Measurements from ENCODE around the gene GAB2.

Gene GAB2

DNA sequence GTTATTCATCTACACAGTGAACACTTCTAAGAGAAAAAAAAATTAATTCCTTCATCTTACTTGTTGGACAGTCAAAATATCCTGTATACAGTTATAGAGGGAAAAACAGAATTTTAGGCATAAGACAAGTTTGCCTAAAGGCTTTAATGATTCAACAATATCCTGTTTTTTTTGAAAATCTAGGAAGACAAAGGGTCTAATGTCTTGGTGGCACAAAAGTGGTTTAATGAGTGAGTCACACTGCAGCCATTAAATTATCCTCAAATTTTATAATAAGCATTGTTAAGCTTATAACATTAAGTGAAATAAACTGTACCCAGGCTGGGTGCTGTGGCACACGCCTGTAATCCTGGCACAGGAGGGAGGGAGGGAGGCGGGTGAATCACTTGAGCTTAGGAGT is 72.9 kb downstream of the GAB2 start:
- TF ChIP-seq SIN3A (IDR thresholded peaks at IDR 0.05; ENCODE audit: borderline replicate concordance, insufficient read depth, low read length), result no peak
- no peak for TF ChIP-seq TAF1 (IDR thresholded peaks at IDR 0.05; ENCODE audit: borderline replicate concordance, insufficient read depth, low read length)

DNA sequence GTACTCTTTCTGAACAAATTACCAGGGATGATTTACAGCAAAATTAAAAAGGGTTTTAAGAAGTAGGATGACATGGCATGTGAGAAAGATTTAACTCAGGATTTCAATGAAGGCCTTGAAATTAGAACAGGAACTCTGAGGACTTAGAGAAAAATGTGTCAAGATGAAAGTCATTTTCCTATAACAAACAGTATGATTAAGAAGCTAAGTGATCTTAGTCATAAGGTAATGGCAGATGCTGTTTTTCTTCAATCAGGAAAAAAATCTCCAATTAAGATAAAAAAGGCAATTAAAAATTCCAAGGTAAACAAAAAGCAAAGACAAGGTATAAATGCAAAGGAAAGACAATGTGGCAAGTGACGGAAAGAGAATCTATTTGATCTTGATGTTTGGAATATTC is 73.5 kb downstream of the GAB2 start:
- TF ChIP-seq FOXP2 (optimal IDR thresholded peaks at IDR 0.05; ENCODE audit: borderline replicate concordance, extremely low read depth, extremely low read length, insufficient read depth) (no peak), SIN3A (IDR thresholded peaks at IDR 0.05; ENCODE audit: borderline replicate concordance, insufficient read depth, low read length) (no peak), TAF1 (IDR thresholded peaks at IDR 0.05; ENCODE audit: borderline replicate concordance, insufficient read depth, low read length) (no peak), POLR2AphosphoS5 (IDR thresholded peaks at IDR 0.05; ENCODE audit: low read depth, low read length) (no peak)
- TF ChIP-seq, protein P1, sequence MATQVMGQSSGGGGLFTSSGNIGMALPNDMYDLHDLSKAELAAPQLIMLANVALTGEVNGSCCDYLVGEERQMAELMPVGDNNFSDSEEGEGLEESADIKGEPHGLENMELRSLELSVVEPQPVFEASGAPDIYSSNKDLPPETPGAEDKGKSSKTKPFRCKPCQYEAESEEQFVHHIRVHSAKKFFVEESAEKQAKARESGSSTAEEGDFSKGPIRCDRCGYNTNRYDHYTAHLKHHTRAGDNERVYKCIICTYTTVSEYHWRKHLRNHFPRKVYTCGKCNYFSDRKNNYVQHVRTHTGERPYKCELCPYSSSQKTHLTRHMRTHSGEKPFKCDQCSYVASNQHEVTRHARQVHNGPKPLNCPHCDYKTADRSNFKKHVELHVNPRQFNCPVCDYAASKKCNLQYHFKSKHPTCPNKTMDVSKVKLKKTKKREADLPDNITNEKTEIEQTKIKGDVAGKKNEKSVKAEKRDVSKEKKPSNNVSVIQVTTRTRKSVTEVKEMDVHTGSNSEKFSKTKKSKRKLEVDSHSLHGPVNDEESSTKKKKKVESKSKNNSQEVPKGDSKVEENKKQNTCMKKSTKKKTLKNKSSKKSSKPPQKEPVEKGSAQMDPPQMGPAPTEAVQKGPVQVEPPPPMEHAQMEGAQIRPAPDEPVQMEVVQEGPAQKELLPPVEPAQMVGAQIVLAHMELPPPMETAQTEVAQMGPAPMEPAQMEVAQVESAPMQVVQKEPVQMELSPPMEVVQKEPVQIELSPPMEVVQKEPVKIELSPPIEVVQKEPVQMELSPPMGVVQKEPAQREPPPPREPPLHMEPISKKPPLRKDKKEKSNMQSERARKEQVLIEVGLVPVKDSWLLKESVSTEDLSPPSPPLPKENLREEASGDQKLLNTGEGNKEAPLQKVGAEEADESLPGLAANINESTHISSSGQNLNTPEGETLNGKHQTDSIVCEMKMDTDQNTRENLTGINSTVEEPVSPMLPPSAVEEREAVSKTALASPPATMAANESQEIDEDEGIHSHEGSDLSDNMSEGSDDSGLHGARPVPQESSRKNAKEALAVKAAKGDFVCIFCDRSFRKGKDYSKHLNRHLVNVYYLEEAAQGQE (IDR thresholded peaks at IDR 0.05; ENCODE audit: insufficient read depth in 1 of 2, low read depth in 2 of 2, low read length in 2 of 2), result no peak

DNA sequence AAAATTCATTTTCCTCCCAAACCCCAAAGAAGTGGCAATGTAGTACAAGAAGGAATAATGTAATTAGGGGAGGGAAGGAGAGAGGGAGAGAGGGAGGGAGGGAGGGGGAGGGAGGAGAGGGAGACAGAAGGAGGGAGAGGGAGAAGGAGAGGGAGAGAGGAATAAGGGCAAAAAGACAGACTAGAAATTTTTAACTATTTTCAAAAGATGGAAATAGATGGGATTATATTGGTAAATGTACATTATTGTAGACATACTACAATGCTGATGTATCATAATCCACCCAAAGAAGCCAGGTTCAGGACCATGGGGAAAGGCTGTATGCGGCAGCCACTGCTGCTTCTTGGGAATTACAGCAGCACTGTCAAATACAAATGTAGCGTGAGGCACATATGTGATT is 74.3 kb downstream of the GAB2 start:
- TF ChIP-seq, protein P1 (IDR thresholded peaks at IDR 0.05; ENCODE audit: insufficient read depth in 1 of 2, low read depth in 2 of 2, low read length in 2 of 2), result no peak
- TF ChIP-seq FOXP2 (optimal IDR thresholded peaks at IDR 0.05; ENCODE audit: borderline replicate concordance, extremely low read depth, extremely low read length, insufficient read depth) (no peak), POLR2AphosphoS5 (IDR thresholded peaks at IDR 0.05; ENCODE audit: low read depth, low read length) (no peak), SIN3A (IDR thresholded peaks at IDR 0.05; ENCODE audit: borderline replicate concordance, insufficient read depth, low read length) (no peak)

DNA sequence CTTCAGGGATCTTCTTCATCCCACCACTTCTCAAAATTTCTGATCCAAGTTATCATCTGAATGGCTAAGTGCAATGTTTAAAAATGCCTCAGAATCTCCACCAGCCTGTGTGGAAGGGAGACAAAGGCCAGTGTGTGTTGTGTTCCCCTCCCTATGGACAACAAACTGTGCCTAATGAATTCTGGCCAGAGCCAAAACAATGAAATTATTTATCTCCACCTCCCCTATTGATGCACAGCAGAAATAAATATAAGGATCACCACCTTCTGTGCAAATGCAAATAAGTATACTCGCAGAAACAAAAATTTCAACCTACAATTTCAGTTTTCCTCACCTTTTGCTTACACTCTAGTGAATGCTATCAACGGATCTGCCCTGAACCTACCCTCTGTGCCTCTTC is 75.8 kb downstream of the GAB2 start:
- TF ChIP-seq FOXP2 (optimal IDR thresholded peaks at IDR 0.05; ENCODE audit: borderline replicate concordance, extremely low read depth, extremely low read length, insufficient read depth) (no peak), POLR2AphosphoS5 (IDR thresholded peaks at IDR 0.05; ENCODE audit: low read depth, low read length) (no peak), SIN3A (IDR thresholded peaks at IDR 0.05; ENCODE audit: borderline replicate concordance, insufficient read depth, low read length) (no peak), TAF1 (IDR thresholded peaks at IDR 0.05; ENCODE audit: borderline replicate concordance, insufficient read depth, low read length) (no peak)
- TF ChIP-seq, protein P1 (IDR thresholded peaks at IDR 0.05; ENCODE audit: insufficient read depth in 1 of 2, low read depth in 2 of 2, low read length in 2 of 2), result no peak

DNA sequence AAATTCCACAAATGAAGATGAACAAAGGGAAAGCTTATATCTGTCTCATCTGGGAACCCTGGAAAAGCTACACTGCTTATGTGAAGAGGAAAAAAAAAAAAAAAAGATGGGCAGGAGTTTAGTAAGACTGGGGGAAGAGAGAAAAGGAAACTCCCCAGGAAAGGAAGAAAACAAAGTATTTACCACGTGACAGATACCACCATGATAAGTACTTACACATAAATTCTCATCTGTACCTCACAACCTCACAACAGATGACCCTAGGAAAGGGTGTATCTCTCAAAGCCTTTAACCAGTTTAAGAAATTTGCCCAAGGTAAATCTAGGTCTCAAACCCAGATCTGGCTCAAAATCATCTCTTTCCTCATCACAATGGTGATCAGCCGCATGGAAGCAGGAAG is 77.1 kb downstream of the GAB2 start:
- TF ChIP-seq FOXP2 (optimal IDR thresholded peaks at IDR 0.05; ENCODE audit: borderline replicate concordance, extremely low read depth, extremely low read length, insufficient read depth) (no peak), TAF1 (IDR thresholded peaks at IDR 0.05; ENCODE audit: borderline replicate concordance, insufficient read depth, low read length) (no peak), SIN3A (IDR thresholded peaks at IDR 0.05; ENCODE audit: borderline replicate concordance, insufficient read depth, low read length) (no peak), POLR2AphosphoS5 (IDR thresholded peaks at IDR 0.05; ENCODE audit: low read depth, low read length) (no peak)
- TF ChIP-seq, protein P1 (IDR thresholded peaks at IDR 0.05; ENCODE audit: insufficient read depth in 1 of 2, low read depth in 2 of 2, low read length in 2 of 2), result no peak
